HuH-7 (cell line): ENCODE results near the gene GAB2.
"Not testable (repeated sequence)": the region's sequence is repeated elsewhere in the genome, so short reads cannot be mapped to it uniquely, and the experiment has no call there.

Experiments
- DNase-seq: peaks from one replicate; pipeline ENCODE4 v3.0.0; 2011; ENCODE audit warnings: low spot score

GAB2 gene

DNA sequence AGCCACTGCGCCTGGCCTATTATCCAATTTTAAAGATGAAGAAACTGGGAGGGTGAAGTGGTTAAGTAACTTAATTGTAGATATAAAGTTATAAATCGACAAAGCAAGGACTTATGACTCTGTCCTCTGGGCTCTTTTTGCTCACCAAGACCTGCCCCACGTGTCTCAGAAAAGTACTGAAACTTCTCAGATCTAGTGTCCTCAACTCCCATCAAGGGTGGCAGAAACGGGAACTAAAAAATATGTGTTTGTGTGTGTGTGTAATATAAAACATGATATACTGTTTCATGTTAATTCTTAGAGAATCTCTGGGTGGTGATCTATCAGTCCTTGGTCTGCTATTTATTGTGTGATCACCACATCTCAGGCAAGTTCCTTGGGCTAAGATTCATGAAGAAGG is 104.9 kb downstream of the GAB2 start:
- DNase-seq: no peak

- DNase-seq: no peak
Measured at GRCh38 chr11:78311702-78312371, 105.8 kb downstream of the GAB2 start.

DNA sequence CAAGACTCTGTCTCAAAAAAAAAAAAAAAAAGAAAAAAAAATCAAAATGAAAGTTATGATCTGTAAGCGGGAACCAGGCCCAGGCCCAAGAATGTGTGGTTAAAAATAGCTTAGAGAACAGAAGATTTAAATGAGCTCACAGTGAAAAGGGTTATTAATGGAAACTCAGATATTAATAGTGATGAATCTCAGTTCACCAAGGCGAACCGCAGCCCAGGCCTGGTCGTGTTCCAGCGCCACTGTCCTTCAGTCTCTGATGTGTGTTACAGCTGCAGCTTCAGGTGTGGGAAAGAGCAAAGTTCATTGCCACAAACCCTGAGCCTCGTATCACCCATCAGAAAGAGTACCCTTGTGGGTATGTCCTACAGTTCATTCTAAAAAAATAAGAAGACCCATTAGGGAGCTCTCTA is 107.1 kb downstream of the GAB2 start:
- DNase-seq: peak; percentile 28

DNA sequence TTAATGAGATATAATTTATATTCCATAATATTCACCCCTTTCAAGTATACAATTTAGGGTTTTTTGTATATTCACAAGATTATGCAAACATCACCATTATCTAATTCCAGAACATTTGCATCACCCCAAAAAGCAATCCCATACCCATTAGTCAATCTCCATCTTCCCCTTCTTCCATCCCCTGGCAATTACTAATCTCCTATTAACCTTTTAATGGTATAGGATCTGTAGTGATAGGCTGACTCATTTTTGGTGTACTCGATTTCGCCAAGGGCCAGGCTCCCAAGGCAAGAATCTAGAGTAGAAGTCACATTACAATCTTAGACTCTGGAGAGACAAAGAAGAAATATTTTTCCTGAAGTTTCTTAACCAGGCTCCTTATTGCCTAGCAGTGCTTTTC is 113.4 kb downstream of the GAB2 start:
- DNase-seq: no peak

DNA sequence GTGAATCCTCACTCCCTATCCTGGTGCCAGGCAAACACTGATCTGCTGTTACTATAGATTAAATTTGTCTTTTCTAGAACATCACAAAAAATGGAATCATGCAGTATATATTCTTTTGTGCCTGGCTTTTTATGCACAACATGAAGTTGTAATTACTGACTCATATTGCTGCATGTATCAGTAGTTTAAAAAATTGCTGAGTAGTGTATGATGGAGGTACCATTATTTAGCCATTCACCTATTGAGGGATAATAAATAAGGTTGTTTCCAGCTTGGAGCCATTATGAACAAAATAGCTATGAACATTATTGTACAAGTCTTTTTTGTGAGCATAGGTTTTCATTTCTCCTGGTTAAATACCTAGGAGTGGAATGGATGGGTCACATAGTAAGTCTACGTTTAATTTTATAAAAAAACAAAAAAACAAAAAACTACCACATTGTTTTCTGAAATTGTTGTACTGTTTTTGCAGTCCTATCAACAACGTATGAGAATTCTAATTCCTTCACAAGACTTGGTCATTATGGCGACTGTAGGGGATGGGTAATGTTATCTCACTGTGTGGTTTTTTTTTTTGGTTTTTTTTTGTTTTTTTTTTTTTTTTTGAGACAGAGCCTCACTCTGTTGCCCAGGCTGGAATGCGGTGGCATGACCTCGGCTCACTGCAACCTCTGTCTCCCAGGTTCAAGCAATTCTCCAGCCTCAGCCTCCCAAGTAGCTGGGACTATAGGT is 117.3 kb downstream of the GAB2 start:
- no peak for DNase-seq

GRCh38 chr11:78299000-78299710 is 118.5 kb downstream of the GAB2 start:
- DNase-seq: no peak

- no peak for DNase-seq
Measured at GRCh38 chr11:78298291-78298771, 119.3 kb downstream of the GAB2 start.

DNA sequence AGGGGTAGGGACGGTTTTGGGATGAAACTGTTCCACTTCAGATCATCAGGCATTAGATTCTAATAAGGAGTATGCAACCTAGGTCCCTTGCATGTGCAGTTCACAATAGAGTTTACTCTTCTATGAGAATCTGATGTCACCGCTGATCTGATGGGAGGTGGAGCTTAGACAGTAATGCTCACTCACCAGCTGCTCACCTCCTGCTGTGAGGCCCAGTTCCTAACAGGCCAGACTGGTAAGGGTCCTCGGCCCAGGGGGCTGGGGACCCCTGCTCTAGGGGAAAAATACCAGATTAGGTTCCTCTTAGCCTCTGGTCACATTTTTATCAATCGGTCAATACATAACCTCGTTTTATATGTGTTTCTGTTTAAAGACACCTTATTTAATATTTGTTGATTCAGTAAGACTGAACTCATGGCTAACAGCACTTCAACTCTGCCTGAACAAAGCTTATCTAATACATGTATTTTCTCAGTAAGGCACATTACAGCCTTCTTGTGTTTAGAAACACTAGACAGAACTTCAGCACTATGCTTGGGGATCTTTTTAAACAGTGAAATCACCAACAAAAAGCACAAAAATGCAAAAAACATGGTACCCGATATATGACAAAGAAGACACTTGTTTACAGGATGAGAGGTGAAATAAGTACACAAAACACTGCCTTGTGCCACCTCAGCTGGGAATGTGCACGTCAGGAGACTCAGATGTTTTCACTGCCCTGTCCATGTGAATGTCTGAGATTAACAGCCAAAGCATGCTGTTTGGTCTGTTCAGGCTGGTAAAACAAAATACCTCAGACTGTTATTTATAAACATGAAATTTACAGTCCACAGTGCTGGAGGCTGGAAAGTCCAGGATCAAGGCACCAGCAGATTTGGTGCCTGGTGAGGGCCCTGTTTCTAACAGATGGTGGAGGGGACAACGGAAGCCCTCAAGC is 121.4 kb downstream of the GAB2 start:
- no peak for DNase-seq

- no peak for DNase-seq
Measured at GRCh38 chr11:78295347-78295746, 122.3 kb downstream of the GAB2 start.

DNA sequence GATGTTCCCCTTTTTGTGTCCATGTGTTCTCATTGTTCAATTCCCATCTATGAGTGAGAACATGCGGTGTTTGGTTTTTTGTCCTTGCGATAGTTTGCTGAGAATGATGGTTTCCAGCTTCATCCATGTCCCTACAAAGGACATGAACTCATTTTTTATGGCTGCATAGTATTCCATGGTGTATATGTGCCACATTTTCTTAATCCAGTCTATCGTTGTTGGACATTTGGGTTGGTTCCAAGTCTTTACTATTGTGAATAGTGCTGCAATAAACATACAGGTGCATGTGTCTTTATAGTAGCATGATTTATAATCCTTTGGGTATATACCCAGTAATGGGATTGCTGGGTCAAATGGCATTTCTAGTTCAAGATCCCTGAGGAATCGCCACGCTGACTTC is 123.5 kb downstream of the GAB2 start:
- not testable (repeated sequence) for DNase-seq

DNA sequence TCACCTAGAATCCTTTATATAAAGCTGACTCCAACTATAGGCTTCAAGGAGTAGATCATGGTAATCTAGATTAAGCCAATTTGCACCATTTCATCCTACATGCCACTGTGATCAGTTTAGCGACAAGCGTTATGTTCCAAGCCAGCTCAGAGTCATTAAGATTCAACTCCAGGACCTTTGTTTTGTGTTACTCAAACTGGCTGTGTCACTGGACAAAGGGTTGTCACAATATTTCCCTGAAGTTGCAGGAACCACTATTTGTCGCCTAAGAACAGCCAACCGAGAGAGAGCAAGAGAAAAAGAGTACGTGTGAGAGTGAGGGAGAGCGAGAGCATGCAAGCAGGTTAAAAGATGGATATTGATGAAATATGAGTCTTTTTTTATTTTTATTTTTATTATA is 124.1 kb downstream of the GAB2 start:
- no peak for DNase-seq

- DNase-seq: no peak
Measured at GRCh38 chr11:78292109-78292803, 125.4 kb downstream of the GAB2 start.

DNA sequence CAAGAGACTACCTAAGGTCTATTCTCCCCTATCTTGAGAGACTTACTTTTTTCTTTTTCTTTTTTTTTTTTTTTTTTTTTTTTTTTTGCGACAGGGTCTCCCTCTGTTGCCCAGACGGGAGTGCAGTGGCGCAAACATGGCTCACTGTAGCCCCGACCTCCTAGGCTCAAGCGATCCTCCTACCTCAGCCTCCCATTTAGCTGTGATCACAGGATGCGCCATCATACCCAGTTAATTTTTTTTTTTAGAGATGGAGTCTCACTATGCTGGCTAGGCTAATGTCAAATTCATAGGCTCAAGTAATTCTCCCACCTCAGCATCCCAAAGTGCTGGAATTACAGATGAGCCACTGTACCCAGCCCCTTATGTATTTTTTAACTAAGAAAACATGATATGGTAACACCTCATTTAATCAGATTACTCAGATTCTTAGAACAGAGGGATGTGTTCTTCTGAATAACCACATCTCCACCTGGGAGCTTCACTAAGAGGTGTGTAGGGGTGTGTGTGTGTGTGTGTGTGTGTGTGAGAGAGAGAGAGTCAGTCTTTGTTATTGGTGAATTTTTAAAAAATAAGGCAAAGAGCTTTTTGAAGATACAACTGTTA is 126.0 kb downstream of the GAB2 start:
- DNase-seq: no peak

- DNase-seq: peak; percentile 37
Measured at GRCh38 chr11:78290293-78291176, 127.1 kb downstream of the GAB2 start.

DNA sequence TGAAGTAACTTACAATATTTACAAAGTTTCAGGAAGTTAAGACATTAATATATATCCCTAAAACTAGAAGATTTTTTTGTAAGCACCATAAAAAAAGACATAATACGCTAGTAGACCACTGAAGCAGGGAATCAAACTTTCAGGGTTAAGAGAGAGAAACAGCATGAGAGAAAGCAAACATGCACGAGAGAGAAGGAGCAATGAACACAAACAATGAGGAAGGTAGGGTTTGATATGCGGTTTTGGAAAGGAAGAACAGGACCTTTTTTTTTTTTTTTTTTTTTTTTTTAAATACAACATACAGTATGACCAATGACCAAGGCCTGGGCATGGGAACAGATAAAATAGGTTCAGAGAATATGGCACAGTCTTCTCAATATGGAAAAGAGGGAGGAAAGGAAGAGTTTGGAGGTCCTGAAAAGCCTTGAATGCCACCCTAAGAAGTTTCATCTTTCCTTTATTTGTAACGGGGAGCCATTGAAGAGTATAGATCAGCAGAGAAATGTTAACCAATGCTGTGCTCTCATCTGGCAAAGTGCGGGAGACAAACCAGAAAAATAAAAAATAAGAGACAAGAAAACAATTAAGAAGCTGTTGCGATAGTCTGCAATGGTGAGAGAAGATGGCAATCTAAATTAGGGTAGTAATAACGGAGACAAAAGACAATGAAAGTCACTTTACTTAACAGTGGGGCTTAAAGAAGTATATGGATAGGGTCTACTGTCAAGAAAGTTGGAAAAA is 127.9 kb downstream of the GAB2 start:
- no peak for DNase-seq

DNA sequence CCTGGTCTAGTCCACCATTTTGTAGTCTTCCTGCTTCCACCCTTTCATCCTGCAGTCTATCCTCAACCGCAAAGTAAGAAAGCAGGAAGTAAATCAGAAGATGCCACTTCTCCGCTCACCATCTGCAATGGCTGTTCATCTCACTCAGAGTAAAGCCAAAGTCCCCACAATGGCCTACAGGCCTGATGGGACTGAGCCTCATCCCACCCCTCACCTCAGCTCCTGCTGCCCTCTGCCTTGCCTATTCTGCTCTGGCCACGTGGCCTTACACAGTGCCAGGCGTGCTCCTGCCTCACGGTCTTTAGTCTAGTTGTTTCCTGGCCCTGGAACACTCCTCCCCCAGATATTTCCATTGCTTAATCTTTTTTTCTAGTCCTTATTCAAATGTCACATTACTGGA is 133.4 kb downstream of the GAB2 start:
- DNase-seq: no peak

GRCh38 chr11:78282821-78283220 is 134.8 kb downstream of the GAB2 start:
- DNase-seq: no peak

GRCh38 chr11:78281511-78281910 is 136.1 kb downstream of the GAB2 start:
- no peak for DNase-seq
